Fibroblast of upper back skin (primary cell): ENCODE measurements around the gene ARSJ.
A peak's percentile ranks its signal among the peaks of the same experiment; 100 is the strongest.

ENCODE experiments used
- DNase-seq: peaks from one replicate; pipeline ENCODE4 v3.0.0-alpha.2; 2013

ARSJ gene

GRCh38 chr4:113982181-113982580 lies 2.7 kb upstream of the ARSJ start:
- no peak for DNase-seq

GRCh38 chr4:113981591-113981990 lies 2.1 kb upstream of the ARSJ start:
- DNase-seq = peak; percentile 72

- DNase-seq = peak; percentile 58
Observed at GRCh38 chr4:113979905-113980615, 613 bp upstream of the ARSJ start.

- DNase-seq = no peak
Observed at GRCh38 chr4:113978561-113979147, 793 bp downstream of the ARSJ start.

GRCh38 chr4:113978105-113978504 lies 1.3 kb downstream of the ARSJ start:
- no peak for DNase-seq

GRCh38 chr4:113977526-113977855 lies 2.0 kb downstream of the ARSJ start:
- peak; percentile 24 for DNase-seq

GRCh38 chr4:113976741-113977525 lies 2.5 kb downstream of the ARSJ start:
- no peak for DNase-seq

GRCh38 chr4:113975578-113975977 lies 3.9 kb downstream of the ARSJ start:
- no peak for DNase-seq

- DNase-seq = no peak
Observed at GRCh38 chr4:113974467-113974866, 5.0 kb downstream of the ARSJ start.

- DNase-seq = no peak
Observed at GRCh38 chr4:113973345-113973744, 6.1 kb downstream of the ARSJ start.

GRCh38 chr4:113972781-113973180 lies 6.7 kb downstream of the ARSJ start:
- no peak for DNase-seq

- peak; percentile 79 for DNase-seq
Observed at GRCh38 chr4:113971706-113972360, 7.6 kb downstream of the ARSJ start.

- peak; percentile 37 for DNase-seq
Observed at GRCh38 chr4:113969709-113970334, 9.6 kb downstream of the ARSJ start.

GRCh38 chr4:113968473-113968872 lies 11.0 kb downstream of the ARSJ start:
- DNase-seq = peak; percentile 57

- no peak for DNase-seq
Observed at GRCh38 chr4:113967687-113968086, 11.8 kb downstream of the ARSJ start.

- no peak for DNase-seq
Observed at GRCh38 chr4:113962719-113963265, 16.7 kb downstream of the ARSJ start.

GRCh38 chr4:113962016-113962347 lies 17.5 kb downstream of the ARSJ start:
- DNase-seq = no peak

GRCh38 chr4:113960684-113961321 lies 18.6 kb downstream of the ARSJ start:
- no peak for DNase-seq

GRCh38 chr4:113959539-113959937 lies 19.9 kb downstream of the ARSJ start:
- DNase-seq = no peak

GRCh38 chr4:113958766-113959538 lies 20.5 kb downstream of the ARSJ start:
- peak; percentile 98 for DNase-seq

GRCh38 chr4:113957956-113958355 lies 21.5 kb downstream of the ARSJ start:
- DNase-seq = peak; percentile 40

- DNase-seq = no peak
Observed at GRCh38 chr4:113955948-113956347, 23.5 kb downstream of the ARSJ start.
